AG04449 (cell line): ENCODE results near the gene C10orf53.
"Not testable (repeated sequence)": the region's sequence is repeated elsewhere in the genome, so short reads cannot be mapped to it uniquely, and the experiment has no call there.

Experiments used
- CTCF ChIA-PET: fragments of 350-600 bp; formaldehyde crosslinking; extraction: SDS; loops from one replicate; lab custom pipeline; 2021; ENCODE audit warnings: antibody characterized with exemption; lab: Yijun Ruan, JAX
- POLR2A ChIA-PET: fragments of 400-600, 350-600 bp; formaldehyde crosslinking; extraction: SDS; loops from one replicate; lab custom pipeline; 2020; ENCODE audit warnings: antibody characterized with exemption, inconsistent platforms; lab: Yijun Ruan, JAX
- DNase-seq: peaks from one replicate; pipeline ENCODE4 v3.0.0-alpha.2; 2010; ENCODE audit warnings: low read depth, low spot score
- H3K4me3 ChIP-seq: 2 replicates; pipeline ENCODE4 v1.5.1; 2011; ENCODE audit warnings: low read depth, mild to moderate bottlenecking, control low read depth, low read length
- TF ChIP-seq, protein P1 (sequence below): IDR thresholded peaks from one replicate; pipeline ENCODE4 v1.5.1; 2011; ENCODE audit warnings: mild to moderate bottlenecking, moderate library complexity, low read length, control low read depth, inconsistent platforms; ENCODE audit not compliant: insufficient read depth; ENCODE audit errors: missing control alignments

The C10orf53 gene

DNA sequence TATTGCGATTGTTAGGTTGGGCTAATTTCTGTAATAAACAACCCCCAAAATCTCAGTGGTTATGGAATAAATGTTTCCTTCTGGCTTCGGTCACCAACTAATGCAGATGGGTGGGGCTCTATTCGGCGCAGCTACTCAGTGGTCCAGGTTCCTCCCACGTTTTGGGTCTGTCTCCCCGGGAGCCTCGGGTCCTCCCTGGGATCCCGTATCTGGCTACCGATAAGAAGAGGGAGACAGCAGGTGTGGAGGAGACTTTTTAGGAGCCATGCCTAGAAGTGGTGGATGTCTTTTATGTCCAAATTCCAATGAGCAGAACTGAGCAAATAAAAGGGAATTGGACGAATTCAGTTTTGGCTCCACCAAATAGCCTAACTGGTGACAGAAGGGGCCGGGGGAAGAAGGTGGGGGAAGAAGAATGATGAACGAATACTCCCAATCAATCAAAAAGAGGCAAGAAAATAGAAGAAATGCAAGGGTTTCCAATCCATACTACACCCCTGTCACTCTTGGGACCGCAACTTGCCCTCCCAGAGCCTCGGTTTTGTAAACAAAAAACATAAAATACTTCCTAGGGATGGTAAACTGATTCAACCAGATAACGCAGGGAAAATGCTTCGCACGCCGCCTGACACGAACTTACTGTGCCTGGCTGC, 498 bp upstream of the C10orf53 start:
- TF ChIP-seq, protein P1, sequence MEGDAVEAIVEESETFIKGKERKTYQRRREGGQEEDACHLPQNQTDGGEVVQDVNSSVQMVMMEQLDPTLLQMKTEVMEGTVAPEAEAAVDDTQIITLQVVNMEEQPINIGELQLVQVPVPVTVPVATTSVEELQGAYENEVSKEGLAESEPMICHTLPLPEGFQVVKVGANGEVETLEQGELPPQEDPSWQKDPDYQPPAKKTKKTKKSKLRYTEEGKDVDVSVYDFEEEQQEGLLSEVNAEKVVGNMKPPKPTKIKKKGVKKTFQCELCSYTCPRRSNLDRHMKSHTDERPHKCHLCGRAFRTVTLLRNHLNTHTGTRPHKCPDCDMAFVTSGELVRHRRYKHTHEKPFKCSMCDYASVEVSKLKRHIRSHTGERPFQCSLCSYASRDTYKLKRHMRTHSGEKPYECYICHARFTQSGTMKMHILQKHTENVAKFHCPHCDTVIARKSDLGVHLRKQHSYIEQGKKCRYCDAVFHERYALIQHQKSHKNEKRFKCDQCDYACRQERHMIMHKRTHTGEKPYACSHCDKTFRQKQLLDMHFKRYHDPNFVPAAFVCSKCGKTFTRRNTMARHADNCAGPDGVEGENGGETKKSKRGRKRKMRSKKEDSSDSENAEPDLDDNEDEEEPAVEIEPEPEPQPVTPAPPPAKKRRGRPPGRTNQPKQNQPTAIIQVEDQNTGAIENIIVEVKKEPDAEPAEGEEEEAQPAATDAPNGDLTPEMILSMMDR: no peak

DNA sequence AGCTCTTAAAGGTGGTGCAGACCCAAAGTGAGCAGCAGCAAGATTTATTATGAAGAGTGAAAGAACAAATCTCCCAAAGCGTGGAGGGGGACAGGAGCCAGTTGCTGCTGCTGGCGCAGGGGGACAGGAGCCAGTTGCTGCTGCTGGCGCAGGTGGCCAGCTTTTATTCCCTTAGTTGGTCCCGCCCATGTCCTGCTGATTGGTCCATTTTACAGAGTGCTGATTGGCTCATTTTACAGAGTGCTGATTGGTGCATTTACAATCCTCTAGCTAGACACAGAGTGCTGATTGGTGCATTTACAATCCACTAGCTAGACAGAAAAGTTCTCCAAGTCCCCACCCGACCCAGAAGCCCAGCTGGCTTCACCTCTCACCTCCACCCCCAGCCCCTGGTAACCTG, 3.0 kb downstream of the C10orf53 start:
- POLR2A ChIA-PET, H3K4me3 ChIP-seq, DNase-seq: not testable (repeated sequence)
- CTCF ChIA-PET: interaction anchor here (0.9 kb wide), 1 partner anchor 9 kb away, joined by 4 read pairs; no protein-coding TSS in a partner anchor

More for the DNA sequence above, 498 bp upstream of the C10orf53 start:
- DNase-seq: no peak
- POLR2A ChIA-PET: no interaction called here
- peak overlapping the region; percentile 25; the same call in 1 of the 2 replicates for H3K4me3 ChIP-seq
- CTCF ChIA-PET: no interaction called here

DNA sequence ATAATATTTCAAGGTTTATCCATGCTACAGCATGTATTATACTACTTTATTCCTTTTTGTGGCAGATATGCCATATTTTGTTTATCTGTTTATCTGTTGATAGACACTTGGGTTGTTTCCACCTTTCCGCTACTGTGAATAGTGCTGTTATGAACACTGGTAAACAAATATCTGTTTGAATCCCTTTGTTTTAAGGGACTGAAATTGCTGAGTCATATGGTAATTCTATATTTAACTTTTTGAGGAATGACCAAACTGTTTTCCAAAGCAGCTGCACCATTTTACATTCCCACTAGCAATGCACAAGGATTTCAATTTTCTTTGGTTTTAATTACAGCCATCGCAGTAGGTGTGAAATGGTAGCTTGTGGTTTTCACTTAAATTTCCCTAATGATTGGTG, 3.4 kb downstream of the C10orf53 start:
- TF ChIP-seq, protein P1: no peak
- CTCF ChIA-PET: interaction anchor here (0.9 kb wide), 1 partner anchor 9 kb away, joined by 4 read pairs; no protein-coding TSS in a partner anchor
- DNase-seq: no peak
- POLR2A ChIA-PET: no interaction called here
- no peak overlapping the region for H3K4me3 ChIP-seq

DNA sequence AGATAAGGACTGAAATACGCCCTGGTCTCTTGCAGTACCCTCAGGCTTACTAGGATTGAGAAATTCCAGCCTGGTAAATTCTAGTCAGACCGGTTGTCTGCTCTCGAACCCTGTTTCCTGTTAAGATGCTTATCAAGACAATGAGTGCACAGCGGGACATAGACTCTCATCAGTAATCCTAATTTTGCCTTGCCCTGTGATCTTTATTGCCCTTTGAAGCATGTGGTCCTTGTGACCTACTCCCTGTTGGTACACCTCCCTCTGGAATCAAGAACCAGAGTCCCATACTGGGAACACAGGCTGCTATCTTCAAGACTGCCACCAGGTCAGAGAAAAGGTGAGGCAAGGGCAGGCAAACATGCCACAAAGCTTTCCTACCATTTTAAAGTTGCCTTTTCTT, 7.2 kb downstream of the C10orf53 start:
- TF ChIP-seq, protein P1: no peak
- CTCF ChIA-PET: no interaction called here
- no peak overlapping the region for H3K4me3 ChIP-seq
- POLR2A ChIA-PET: no interaction called here
- DNase-seq: no peak

DNA sequence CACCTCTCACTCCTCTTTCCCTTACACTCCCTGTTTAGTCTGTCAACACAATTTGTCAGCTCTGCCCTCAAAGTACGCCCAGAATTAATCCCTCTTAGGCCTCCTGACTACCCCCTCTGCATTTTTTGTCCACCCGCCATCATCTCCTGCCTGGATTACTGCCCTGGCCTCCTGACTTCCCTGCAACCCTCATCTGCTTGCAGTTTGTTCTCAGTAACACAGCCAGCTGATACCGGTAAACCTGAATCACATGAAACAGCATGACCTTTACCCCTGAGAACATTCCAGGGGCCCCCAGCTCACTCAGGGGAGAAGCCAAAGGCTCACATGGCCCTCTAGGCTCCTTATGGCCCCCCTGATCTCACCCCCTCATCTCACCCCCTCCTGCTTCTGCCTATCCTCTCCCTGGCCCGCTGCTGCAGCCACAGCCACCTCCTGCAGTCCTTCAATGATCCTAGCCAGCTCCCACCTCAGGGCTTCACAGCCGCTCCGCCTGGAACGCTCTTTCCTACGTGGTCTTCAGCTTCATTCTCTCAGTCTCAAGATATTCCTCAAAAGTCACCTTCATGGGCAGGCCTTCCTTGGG, 8.9 kb downstream of the C10orf53 start:
- DNase-seq: no peak
- ChIA-PET CTCF (no interaction called here), POLR2A (no interaction called here)
- TF ChIP-seq, protein P1: no peak
- H3K4me3 ChIP-seq: no peak overlapping the region

DNA sequence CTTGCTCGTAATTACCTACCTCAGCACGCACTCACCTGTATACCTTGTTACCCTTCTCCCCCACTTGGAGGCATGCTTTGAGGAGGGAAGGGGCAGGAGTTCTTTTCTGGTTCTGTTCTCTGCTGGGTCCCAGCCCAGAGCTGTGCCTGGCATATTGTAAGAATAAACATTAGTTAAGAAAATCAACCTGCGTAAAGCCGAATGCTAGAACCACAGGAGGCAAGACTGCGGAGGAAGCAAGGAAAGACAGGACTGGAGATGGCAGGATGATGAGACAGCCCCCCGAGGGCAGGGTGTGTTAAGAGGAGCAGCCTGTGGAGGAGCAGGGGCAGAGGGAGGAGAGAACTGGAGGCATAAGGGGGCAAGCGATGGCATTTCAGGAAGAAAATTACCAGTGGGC, 9.5 kb downstream of the C10orf53 start:
- H3K4me3 ChIP-seq: no peak overlapping the region
- ChIA-PET CTCF (no interaction called here), POLR2A (no interaction called here)
- TF ChIP-seq, protein P1: no peak
- no peak for DNase-seq
